ENCODE data around the gene FLOT1. TPM values are rescaled to one million over a fixed set of nuclear protein-coding genes. Genes with fewer than 3 reads are reported as not detected.

Gene FLOT1, protein sequence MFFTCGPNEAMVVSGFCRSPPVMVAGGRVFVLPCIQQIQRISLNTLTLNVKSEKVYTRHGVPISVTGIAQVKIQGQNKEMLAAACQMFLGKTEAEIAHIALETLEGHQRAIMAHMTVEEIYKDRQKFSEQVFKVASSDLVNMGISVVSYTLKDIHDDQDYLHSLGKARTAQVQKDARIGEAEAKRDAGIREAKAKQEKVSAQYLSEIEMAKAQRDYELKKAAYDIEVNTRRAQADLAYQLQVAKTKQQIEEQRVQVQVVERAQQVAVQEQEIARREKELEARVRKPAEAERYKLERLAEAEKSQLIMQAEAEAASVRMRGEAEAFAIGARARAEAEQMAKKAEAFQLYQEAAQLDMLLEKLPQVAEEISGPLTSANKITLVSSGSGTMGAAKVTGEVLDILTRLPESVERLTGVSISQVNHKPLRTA
- polyA plus RNA-seq: 94.5 TPM
- long read RNA-seq, donor 1, transcript FLOT1-201 (13 exons, 1,912 nt): major isoform, 12 of 37 reads
- long read RNA-seq, donor 1, partial matches to known transcripts: 24 of 37 reads
- long read RNA-seq, donor 1, other reads (novel, unspliced or antisense): 0 of 37 reads
- long read RNA-seq, donor 2, transcript FLOT1-201 (13 exons, 1,912 nt): major isoform, 25 of 53 reads
- long read RNA-seq, donor 2, partial matches to known transcripts: 26 of 53 reads
- long read RNA-seq, donor 2, other reads (novel, unspliced or antisense): 0 of 53 reads
- long read RNA-seq, donor 3, transcript FLOT1-201 (13 exons, 1,912 nt): major isoform, 23 of 59 reads
- long read RNA-seq, donor 3, partial matches to known transcripts: 36 of 59 reads
- long read RNA-seq, donor 3, other reads (novel, unspliced or antisense): 0 of 59 reads
- long read RNA-seq, donor 4, partial matches to known transcripts: 0 of 1 reads
- long read RNA-seq, donor 4, other reads (novel, unspliced or antisense): 0 of 1 reads
- long read RNA-seq, donor 5, transcript FLOT1-201 (13 exons, 1,912 nt): major isoform, 23 of 37 reads
- long read RNA-seq, donor 5, partial matches to known transcripts: 13 of 37 reads
- long read RNA-seq, donor 5, other reads (novel, unspliced or antisense): 0 of 37 reads
- long read RNA-seq, donor 6, transcript FLOT1-201 (13 exons, 1,912 nt): major isoform, 31 of 57 reads
- long read RNA-seq, donor 6, partial matches to known transcripts: 25 of 57 reads
- long read RNA-seq, donor 6, other reads (novel, unspliced or antisense): 0 of 57 reads
- long read RNA-seq, donor 7, transcript FLOT1-201 (13 exons, 1,912 nt): major isoform, 10 of 12 reads
- long read RNA-seq, donor 7, partial matches to known transcripts: 0 of 12 reads
- long read RNA-seq, donor 7, other reads (novel, unspliced or antisense): 0 of 12 reads
- long read RNA-seq, donor 8, transcript FLOT1-201 (13 exons, 1,912 nt): major isoform, 16 of 44 reads
- long read RNA-seq, donor 8, partial matches to known transcripts: 28 of 44 reads
- long read RNA-seq, donor 8, other reads (novel, unspliced or antisense): 0 of 44 reads
- long read RNA-seq, donor 9, transcript FLOT1-201 (13 exons, 1,912 nt): major isoform, 24 of 41 reads
- long read RNA-seq, donor 9, partial matches to known transcripts: 14 of 41 reads
- long read RNA-seq, donor 9, other reads (novel, unspliced or antisense): 0 of 41 reads
- long read RNA-seq, donor 10, transcript FLOT1-201 (13 exons, 1,912 nt): major isoform, 25 of 60 reads
- long read RNA-seq, donor 10, partial matches to known transcripts: 32 of 60 reads
- long read RNA-seq, donor 10, other reads (novel, unspliced or antisense): 0 of 60 reads
- long read RNA-seq, donor 11, transcript FLOT1-201 (13 exons, 1,912 nt): major isoform, 14 of 21 reads
- long read RNA-seq, donor 11, partial matches to known transcripts: 5 of 21 reads
- long read RNA-seq, donor 11, other reads (novel, unspliced or antisense): 0 of 21 reads

DNA sequence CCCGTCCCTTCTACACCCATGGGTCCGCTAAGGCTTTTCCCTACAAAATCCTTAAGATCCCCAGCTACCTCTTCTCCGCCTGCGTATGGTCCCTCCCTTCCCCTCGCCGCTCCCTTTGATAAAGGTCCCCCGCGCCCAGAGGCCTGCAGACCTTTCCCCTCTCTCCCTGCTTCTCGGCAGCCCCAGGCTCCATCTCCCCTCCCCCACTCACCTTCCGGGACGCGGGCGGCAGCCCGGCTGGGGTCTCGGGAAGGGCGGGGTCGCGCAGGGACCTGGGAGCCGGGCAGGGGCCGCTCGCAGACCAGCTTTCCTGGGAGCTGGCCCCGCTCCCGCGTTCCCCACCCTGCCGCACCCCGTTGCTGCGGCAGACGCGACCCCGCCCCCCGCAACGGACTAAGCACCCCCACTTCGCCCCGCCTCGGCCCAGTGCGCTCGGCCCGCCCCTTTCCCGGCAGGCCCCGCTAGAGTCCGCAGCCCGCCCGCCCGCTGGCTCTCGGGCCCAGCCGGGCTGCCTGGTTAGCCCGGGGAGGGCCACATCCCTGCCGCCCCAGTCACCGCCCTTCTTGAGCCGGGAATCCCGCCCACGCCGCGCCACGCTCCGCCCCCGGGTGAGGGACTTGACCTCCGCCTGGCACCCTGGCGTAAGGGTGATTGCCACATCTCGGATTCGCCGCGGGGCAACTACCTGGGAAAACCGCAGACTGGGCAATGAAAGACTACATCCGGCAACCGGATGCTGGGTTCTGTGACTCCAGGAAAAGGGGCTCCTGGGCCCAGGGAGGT, at the start of gene FLOT1:
TSS of gene FLOT1 (minus strand) at position 372 of the 783 bp plus-strand sequence. CDS start 498 bp downstream, outside the sequence.
- peak; percentile 94 to 98 for DNase-seq
- Histone ChIP-seq H3K4me3 (ENCODE audit: low read length) (peak within 1 kb of the TSS; percentile 98), H3K4me1 (ENCODE audit: control insufficient read depth, insufficient read depth, low read length) (peaks cover 22% of the 10 kb centered on the region)

DNA sequence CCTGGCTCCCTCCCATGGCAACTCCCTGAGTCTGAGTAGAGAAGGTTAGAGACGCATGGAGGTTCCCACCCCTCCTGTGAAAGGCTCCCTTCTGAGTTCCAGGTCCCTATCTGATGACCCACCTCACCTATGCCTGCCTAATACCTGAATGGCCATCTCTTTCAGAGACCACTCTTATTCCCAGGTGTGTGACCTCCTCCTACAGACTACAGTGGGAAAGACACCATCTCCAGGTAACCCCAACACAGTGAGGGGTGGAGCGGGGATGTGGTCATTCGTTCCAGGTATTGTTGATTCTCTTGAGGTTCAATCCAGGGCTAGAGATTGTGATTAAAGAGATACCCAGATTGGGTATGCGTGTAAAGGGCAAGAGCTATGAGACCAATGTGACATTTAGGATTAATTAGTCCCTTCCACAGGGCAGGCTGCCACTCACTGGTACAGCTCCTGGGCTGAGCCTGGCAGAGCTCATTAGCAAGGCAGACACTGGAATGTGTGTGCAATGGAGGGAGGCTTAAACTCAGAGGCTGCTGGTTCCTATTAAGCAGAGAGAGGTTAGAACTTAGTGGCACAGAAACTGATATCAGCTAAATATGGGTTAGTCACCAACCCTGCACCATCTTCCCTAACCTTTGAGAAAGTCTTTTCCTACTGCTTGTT, 48.4 kb upstream of the FLOT1 start:
- H3K27me3 ChIP-seq (ENCODE audit: control insufficient read depth, insufficient read depth, low read length): no peaks in the 10 kb centered on the region
- no peaks in the 10 kb centered on the region for H3K4me1 ChIP-seq (ENCODE audit: control insufficient read depth, insufficient read depth, low read length)
- no peak for DNase-seq
- no CpG with 5 or more reads among the region's 4 CpGs for WGBS (ENCODE audit: insufficient coverage, low lambda C conversion rate)
- no peak overlapping the region for H3K27ac ChIP-seq (ENCODE audit: low read length)
- no peaks in the 10 kb centered on the region for H3K36me3 ChIP-seq (ENCODE audit: control insufficient read depth, insufficient read depth, low read length)
- H3K4me3 ChIP-seq (ENCODE audit: low read length): no peak overlapping the region
- H3K9me3 ChIP-seq (ENCODE audit: control insufficient read depth, low read depth, low read length): no peaks in the 10 kb centered on the region

More for the DNA sequence above, at the start of gene FLOT1:
- H3K9me3 ChIP-seq (ENCODE audit: control insufficient read depth, low read depth, low read length): no peaks in the 10 kb centered on the region
- H3K27me3 ChIP-seq (ENCODE audit: control insufficient read depth, insufficient read depth, low read length): no peaks in the 10 kb centered on the region
- H3K27ac ChIP-seq (ENCODE audit: low read length): peak within 1 kb of the TSS; percentile 95
- peaks cover 34% of the 10 kb centered on the region for H3K36me3 ChIP-seq (ENCODE audit: control insufficient read depth, insufficient read depth, low read length)
- no CpG with 5 or more reads among the region's 66 CpGs for WGBS (ENCODE audit: insufficient coverage, low lambda C conversion rate)

DNA sequence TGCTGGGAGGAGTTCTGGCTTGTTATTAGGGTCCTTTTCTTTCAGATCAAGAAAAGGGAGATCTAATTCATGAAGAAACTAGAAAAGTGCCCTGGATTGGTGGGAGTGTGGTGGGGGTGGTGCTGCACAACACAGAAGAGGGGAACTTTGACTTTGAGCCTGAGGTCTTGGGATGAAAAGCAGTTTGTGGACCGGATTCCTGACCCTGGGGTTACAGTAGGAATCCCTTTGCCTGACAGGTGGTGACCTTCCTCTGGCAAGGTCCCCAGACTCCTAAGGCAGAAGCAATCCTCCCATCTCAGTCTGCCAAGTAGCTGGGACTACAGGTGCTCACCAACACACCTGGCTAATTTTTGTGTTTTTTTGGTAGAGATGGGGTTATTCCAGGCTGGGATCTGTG, 47.1 kb upstream of the FLOT1 start:
- WGBS (ENCODE audit: insufficient coverage, low lambda C conversion rate): no CpG with 5 or more reads among the region's 1 CpG
- no peak overlapping the region for H3K27ac ChIP-seq (ENCODE audit: low read length)
- no peaks in the 10 kb centered on the region for H3K9me3 ChIP-seq (ENCODE audit: control insufficient read depth, low read depth, low read length)
- DNase-seq: no peak
- no peaks in the 10 kb centered on the region for H3K36me3 ChIP-seq (ENCODE audit: control insufficient read depth, insufficient read depth, low read length)
- H3K4me1 ChIP-seq (ENCODE audit: control insufficient read depth, insufficient read depth, low read length): no peaks in the 10 kb centered on the region
- no peaks in the 10 kb centered on the region for H3K27me3 ChIP-seq (ENCODE audit: control insufficient read depth, insufficient read depth, low read length)
- H3K4me3 ChIP-seq (ENCODE audit: low read length): no peak overlapping the region

DNA sequence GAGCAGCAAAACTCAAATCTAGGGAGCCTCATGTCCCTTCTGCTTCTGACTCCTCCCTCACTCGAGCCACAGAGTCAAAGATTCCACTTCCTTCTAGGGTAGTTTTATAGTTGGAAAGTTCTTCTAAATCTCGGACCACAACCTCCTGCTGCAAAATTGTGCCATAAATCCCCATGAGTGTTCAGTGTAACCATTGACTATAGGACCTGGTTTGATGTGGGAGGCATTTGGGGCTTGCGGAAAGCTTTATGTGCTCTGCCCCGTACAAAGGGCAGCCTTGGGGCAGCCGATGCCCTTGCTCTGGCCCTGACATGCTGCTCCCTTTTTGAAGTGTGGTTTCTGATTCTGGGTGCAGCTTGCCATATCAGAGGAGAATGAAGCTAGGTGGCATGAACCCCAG, 45.5 kb upstream of the FLOT1 start:
- Histone ChIP-seq H3K4me3 (ENCODE audit: low read length) (no peak overlapping the region), H3K27me3 (ENCODE audit: control insufficient read depth, insufficient read depth, low read length) (no peaks in the 10 kb centered on the region), H3K27ac (ENCODE audit: low read length) (no peak overlapping the region), H3K9me3 (ENCODE audit: control insufficient read depth, low read depth, low read length) (no peaks in the 10 kb centered on the region), H3K36me3 (ENCODE audit: control insufficient read depth, insufficient read depth, low read length) (no peaks in the 10 kb centered on the region), H3K4me1 (ENCODE audit: control insufficient read depth, insufficient read depth, low read length) (no peaks in the 10 kb centered on the region)
- no peak for DNase-seq
- no CpG with 5 or more reads among the region's 5 CpGs for WGBS (ENCODE audit: insufficient coverage, low lambda C conversion rate)

DNA sequence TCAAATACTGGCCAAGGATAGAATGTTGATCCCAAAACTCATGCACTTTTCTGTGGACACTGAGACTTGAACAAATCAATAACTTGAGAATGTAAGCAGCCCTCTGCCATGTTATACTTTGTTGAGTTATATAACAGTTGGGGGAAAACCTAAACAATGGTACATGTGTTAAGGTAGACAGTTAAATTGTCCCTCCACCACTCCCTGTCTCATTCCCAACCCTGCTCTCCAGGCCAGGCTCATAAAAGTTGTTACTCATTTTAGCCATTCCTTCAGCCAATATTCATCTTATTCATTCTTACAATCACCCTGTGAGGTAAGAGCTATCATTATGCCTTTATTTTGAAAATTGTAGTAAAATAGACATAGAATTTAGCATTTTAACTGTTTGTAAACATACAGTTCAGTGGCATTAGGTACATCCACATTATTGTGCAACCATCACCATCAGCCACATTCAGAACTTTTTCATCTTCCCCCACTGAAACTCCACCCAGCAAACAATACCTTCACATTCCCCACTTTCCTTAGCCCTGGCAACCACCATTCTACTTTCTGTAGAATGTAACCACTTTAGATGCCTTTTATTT, 40.0 kb upstream of the FLOT1 start:
- peak in 1 of 2 donors; percentile 30 for DNase-seq
- Histone ChIP-seq H3K27ac (ENCODE audit: low read length) (peak overlapping the region; percentile 67), H3K9me3 (ENCODE audit: control insufficient read depth, low read depth, low read length) (no peaks in the 10 kb centered on the region), H3K36me3 (ENCODE audit: control insufficient read depth, insufficient read depth, low read length) (no peaks in the 10 kb centered on the region), H3K4me3 (ENCODE audit: low read length) (no peak overlapping the region), H3K4me1 (ENCODE audit: control insufficient read depth, insufficient read depth, low read length) (peaks cover 13% of the 10 kb centered on the region), H3K27me3 (ENCODE audit: control insufficient read depth, insufficient read depth, low read length) (no peaks in the 10 kb centered on the region)

DNA sequence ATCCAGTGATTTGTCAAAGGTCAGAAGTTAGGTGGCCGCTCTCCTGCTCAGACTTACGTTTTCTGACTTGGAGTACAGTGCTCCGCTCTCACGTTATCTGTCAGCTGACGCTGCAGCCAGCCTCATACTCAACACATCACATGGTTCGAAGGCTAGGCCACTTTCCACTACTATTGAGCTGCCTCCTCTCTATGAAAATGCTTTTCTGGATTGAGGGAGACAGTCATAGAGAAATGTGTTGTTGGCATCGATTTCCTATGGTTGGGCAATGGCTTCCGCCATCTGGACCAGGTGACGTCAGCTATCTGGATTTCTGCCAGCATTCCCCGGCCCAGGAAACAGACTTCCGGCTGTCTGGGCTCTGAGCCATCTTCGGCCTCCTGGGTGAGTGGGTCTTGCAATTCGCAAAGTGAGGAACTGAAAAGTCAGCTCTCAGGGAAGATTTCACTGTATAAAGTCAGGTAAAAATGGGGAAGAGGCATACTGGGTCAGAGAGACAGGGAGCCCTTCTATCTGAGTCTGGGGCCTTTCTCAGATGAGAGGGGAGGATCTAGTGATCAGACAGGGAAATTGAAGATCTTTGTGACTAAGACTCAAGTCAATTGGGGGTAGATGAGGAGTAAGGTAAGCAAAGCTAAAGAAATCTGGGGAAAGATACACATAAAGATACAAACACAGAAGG, 39.4 kb upstream of the FLOT1 start:
- peak; percentile 86 to 90 for DNase-seq
- no peaks in the 10 kb centered on the region for H3K36me3 ChIP-seq (ENCODE audit: control insufficient read depth, insufficient read depth, low read length)
- H3K4me3 ChIP-seq (ENCODE audit: low read length): no peak overlapping the region
- H3K9me3 ChIP-seq (ENCODE audit: control insufficient read depth, low read depth, low read length): no peaks in the 10 kb centered on the region
- H3K27me3 ChIP-seq (ENCODE audit: control insufficient read depth, insufficient read depth, low read length): no peaks in the 10 kb centered on the region
- H3K27ac ChIP-seq (ENCODE audit: low read length): peak overlapping the region; percentile 67
- no CpG with 5 or more reads among the region's 13 CpGs for WGBS (ENCODE audit: insufficient coverage, low lambda C conversion rate)
- H3K4me1 ChIP-seq (ENCODE audit: control insufficient read depth, insufficient read depth, low read length): peaks cover 19% of the 10 kb centered on the region

DNA sequence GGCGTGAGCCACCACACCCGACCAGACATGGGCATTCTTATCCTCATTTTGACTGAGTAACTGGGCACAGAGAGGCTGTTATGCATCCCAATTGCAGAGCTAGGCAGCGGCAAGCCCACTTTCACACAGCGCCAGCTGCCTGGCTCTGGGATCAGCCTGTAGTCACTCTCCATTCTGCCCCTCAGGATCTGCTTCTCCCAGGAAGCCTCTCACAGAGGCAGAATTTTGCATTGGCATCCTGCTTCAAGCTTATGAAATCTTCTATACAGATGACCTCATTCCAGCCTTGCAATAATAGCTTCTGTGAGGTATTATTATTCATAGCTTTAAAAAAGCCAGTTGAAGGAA, 38.9 kb upstream of the FLOT1 start:
- Histone ChIP-seq H3K4me1 (ENCODE audit: control insufficient read depth, insufficient read depth, low read length) (peaks cover 24% of the 10 kb centered on the region), H3K4me3 (ENCODE audit: low read length) (no peak overlapping the region), H3K27ac (ENCODE audit: low read length) (peak overlapping the region; percentile 67), H3K9me3 (ENCODE audit: control insufficient read depth, low read depth, low read length) (no peaks in the 10 kb centered on the region), H3K27me3 (ENCODE audit: control insufficient read depth, insufficient read depth, low read length) (no peaks in the 10 kb centered on the region), H3K36me3 (ENCODE audit: control insufficient read depth, insufficient read depth, low read length) (no peaks in the 10 kb centered on the region)
- WGBS (ENCODE audit: insufficient coverage, low lambda C conversion rate): 100% methylated on average over 1 of the region's 4 CpGs
- DNase-seq: no peak

DNA sequence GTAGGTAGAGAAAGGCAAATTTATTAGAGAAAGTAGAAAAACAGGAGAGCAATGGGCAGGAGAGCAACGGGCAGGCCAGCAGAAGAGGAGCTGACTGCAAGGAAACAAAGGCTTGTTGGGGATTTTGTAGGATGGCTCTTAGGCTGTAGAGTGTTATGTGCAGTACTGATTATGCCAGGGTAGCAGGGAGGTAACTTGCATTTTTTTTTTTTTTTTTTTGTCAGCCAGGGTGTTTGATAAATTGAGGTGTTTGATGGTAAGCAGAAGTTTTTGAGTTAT, 38.1 kb upstream of the FLOT1 start:
- H3K4me1 ChIP-seq (ENCODE audit: control insufficient read depth, insufficient read depth, low read length): peaks cover 24% of the 10 kb centered on the region
- no peaks in the 10 kb centered on the region for H3K36me3 ChIP-seq (ENCODE audit: control insufficient read depth, insufficient read depth, low read length)
- DNase-seq: no peak
- H3K4me3 ChIP-seq (ENCODE audit: low read length): no peak overlapping the region
- H3K9me3 ChIP-seq (ENCODE audit: control insufficient read depth, low read depth, low read length): no peaks in the 10 kb centered on the region
- no peaks in the 10 kb centered on the region for H3K27me3 ChIP-seq (ENCODE audit: control insufficient read depth, insufficient read depth, low read length)
- H3K27ac ChIP-seq (ENCODE audit: low read length): peak overlapping the region; percentile 67
- 100% methylated on average over 1 of the region's 1 CpG for WGBS (ENCODE audit: insufficient coverage, low lambda C conversion rate)
